Ishikawa (cell line): ENCODE data around the gene MEGF11.

Experiments used
- RAD21 ChIP-seq: IDR thresholded peaks from 2 replicates; pipeline ENCODE4 v1.6.1; 2012; ENCODE audit warnings: low read depth
- TCF12 ChIP-seq: IDR thresholded peaks from 2 replicates; pipeline ENCODE4 v1.6.1; 2012; ENCODE audit warnings: low read depth
- YY1 ChIP-seq: IDR thresholded peaks from 2 replicates; pipeline ENCODE4 v1.6.1; 2012; ENCODE audit warnings: low read depth

GRCh38 chr15:65938604-65939003, 314.9 kb downstream of the MEGF11 start:
- TF ChIP-seq TCF12 (no peak), RAD21 (no peak), YY1 (no peak)
